A549 treated with AZD2906 at 1 μM for 4 hours (cell line): ENCODE measurements around the gene DUSP19. TPM values are rescaled to one million over a fixed set of nuclear protein-coding genes. Genes with fewer than 3 reads are reported as not detected.

Source experiments
- total RNA-seq: library from RNA; stranded (reverse); fragments of 200-300 nt; extraction: Qiagen RNA extraction; gene quantifications from 5 replicates; pipeline ENCODE4 v1.2.3, GENCODE V29; 2022

Gene DUSP19, protein sequence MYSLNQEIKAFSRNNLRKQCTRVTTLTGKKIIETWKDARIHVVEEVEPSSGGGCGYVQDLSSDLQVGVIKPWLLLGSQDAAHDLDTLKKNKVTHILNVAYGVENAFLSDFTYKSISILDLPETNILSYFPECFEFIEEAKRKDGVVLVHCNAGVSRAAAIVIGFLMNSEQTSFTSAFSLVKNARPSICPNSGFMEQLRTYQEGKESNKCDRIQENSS
- 0.37 to 0.95 TPM (median 0.78 TPM) in 5 replicates for total RNA-seq

DNA sequence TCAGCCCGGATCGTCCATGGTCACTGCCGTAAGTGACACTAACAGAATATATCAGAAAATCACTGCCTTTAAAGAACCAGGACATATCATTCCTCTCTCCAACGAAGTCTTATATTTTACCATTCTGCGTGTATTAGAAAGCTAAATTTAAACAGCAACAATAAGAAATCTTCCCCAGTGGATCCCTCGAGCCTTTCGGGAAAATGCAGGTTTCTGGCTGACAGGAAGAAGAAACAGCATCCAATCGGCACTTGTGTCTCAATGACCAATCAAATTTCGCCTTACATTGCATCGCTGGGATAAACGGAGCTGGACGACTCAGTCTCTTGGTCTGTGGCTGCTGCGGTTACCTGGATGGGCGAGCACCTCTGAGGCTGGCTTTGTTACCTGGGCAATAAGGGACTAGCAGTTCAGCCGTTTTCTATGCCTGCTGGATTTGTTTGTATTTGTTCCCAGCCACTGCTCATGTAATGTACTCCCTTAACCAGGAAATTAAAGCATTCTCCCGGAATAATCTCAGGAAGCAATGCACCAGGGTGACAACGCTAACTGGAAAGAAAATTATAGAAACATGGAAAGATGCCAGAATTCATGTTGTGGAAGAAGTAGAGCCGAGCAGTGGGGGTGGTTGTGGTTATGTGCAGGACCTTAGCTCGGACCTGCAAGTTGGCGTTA, at the start of gene DUSP19:
TSS of gene DUSP19 (plus strand) at position 284 of the 675 bp plus-strand sequence. CDS start at position 471, 187 bp downstream.

DNA sequence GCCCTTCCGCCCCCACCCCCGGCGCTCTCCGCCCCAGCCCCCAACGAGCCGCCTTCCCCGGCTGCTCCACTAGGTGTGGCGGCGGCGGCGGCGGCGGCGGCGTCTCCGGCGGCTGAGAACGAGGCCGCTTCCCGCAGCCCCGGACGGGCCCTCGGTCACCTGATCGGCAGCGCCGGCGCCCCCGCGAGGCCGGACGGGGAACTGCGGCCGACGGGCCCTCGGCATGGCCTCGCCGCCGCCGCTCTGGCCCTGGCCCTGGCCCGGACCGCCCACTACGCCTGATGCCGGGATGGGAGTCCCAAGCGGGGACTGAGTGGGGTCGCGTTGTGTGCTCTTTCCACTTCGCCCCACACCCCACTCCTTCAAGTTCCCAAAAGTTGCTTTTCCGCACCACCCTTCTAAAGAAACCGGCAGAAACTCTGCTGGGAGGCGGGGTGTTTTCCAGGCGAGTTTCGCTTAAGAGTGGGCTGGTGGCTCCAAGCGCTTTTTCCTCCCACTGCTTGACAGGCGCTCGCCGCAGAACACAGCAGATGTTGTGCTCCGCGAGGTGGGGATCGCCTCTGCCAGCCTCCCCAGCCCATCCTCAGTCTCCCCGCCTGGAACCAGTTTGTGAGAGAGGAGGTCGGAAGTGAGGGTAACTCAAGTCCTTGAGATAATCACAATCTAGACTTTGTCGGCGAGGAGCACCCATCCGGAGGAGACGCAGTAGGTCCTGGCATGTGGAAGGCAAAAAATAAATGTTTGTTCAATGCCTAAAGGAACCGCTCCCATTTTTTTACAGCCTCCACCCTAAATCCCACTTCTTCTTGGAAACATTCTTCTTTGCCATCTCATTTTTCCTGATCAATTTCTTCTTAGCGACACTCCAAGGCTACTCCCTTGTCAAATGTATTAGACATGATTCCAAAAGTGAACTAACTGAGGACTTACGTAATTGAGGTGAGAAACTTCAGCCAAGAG, 39.9 kb upstream of the DUSP19 start, which contains the start of gene NCKAP1:
TSS of gene NCKAP1 (minus strand) at position 117 of the 960 bp plus-strand sequence. CDS start 358 bp downstream, outside the sequence.

DNA sequence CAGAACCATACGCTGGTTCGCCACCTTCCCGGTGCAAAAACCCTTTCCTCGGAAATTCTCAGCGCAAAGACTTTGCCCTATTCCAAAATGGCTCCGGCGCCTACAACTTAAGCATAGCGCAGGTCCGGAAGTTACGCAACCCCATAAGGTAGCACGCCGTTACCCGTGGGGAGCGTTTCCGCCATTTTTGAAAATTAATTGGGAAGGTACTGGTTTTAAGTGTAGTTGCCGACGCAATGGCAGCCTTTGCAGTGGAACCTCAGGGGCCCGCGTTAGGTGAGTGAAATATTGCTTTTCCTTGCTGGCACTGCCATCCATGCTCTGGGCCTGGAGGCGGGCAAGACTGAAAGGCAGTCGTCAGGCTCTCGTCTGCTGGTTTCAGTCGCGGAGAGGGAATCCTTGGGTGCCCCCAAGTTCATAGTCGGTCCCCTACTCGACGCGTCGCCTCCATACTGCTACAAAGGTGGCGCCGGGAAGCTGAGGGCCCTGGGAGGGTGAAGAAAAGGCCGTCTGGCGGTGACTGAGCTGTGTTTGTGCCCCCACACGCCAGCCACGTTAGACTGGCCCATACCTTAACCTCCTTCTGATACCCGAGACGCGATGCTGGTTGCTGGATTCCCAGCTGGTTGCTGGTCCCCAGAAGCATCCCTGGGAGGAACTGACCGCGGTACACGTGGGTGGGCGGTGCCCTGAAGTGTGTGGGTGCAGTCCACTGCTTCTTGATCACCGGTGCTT, 45.8 kb downstream of the DUSP19 start, which contains the start of gene NUP35:
TSS of gene NUP35 (plus strand) at position 222 of the 735 bp plus-strand sequence. CDS start at position 237, 15 bp downstream.

Other genes starting within 250 kb of the DUSP19 start
- gene FRZB, start 212.1 kb upstream of the DUSP19 start, total RNA-seq = 0.04 to 0.13 TPM (median 0.11 TPM) in 5 replicates
- gene NCKAP1, start 40.3 kb upstream of the DUSP19 start, total RNA-seq = 87.3 to 111 TPM (median 101 TPM) in 5 replicates
- gene NUP35, start 45.7 kb downstream of the DUSP19 start, total RNA-seq = 28.1 to 39.0 TPM (median 29.9 TPM) in 5 replicates